GM10266 (cell line): ENCODE data around the gene CKAP2L.
"Not testable (repeated sequence)": the region's sequence is repeated elsewhere in the genome, so short reads cannot be mapped to it uniquely, and the experiment has no call there.

Source experiments
- DNase-seq: peaks from one replicate; pipeline ENCODE4 v3.0.0; 2012; ENCODE audit errors: extremely low spot score
- CTCF ChIP-seq: IDR thresholded peaks from 2 replicates; pipeline ENCODE4 v1.5.1; 2012; ENCODE audit warnings: mild to moderate bottlenecking, low read depth; ENCODE audit not compliant: control insufficient read depth, insufficient read depth; ENCODE audit errors: missing control alignments

CKAP2L gene

GRCh38 chr2:112720785-112721184, 43.6 kb downstream of the CKAP2L start, which contains the start of gene NT5DC4:
Gene NT5DC4, plus strand, starts transcription at chr2:112721020. Its CDS starts 60 bp downstream, at chr2:112721080.
- DNase-seq: no peak
- TF ChIP-seq CTCF: no peak

- no peak for DNase-seq
- no peak for TF ChIP-seq CTCF
These were observed 45.5 kb downstream of the CKAP2L start for GRCh38 chr2:112718863-112719370.

GRCh38 chr2:112716826-112717352, 47.5 kb downstream of the CKAP2L start:
- not testable (repeated sequence) for DNase-seq

GRCh38 chr2:112716094-112716493, 48.3 kb downstream of the CKAP2L start:
- DNase-seq: not testable (repeated sequence)

- DNase-seq: no peak
- no peak for TF ChIP-seq CTCF
These were observed 49.4 kb downstream of the CKAP2L start for GRCh38 chr2:112714836-112715631.

GRCh38 chr2:112714331-112714730, 50.1 kb downstream of the CKAP2L start:
- no peak for TF ChIP-seq CTCF
- no peak for DNase-seq

- no peak for TF ChIP-seq CTCF
- DNase-seq: no peak
These were observed 50.5 kb downstream of the CKAP2L start for GRCh38 chr2:112713926-112714325.

- TF ChIP-seq CTCF: no peak
- DNase-seq: no peak
These were observed 50.9 kb downstream of the CKAP2L start for GRCh38 chr2:112713585-112713925.
